GM21367 (cell line): ENCODE measurements around the gene RPF1.
"Not testable (repeated sequence)": the region's sequence is repeated elsewhere in the genome, so short reads cannot be mapped to it uniquely, and the experiment has no call there.

Experiments
- ATAC-seq: cut with Tn5 transposase; IDR thresholded peaks from one replicate; pipeline ENCODE4 v1.9.1; 2021; ENCODE audit not compliant: unreplicated experiment

RPF1 gene

DNA sequence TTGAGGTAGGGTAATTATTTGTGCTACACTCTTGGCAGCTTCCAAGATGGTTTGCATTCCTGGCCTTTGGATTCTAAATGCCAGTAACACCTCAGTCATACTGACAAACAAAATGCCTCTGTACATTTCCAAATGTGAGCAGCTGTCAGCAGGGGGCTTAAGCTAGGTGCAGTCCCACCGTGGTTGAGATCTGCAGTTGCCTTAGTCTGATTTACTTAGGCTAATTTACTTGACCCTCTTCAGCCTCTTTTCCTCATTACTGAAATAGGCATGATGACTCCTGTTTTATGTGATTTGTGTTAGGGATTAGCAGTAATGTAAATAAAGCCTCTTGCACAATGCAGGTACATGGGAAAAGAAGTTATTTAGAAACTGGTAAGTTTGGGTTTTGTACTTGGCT is 13.7 kb downstream of the RPF1 start:
- ATAC-seq: no peak

DNA sequence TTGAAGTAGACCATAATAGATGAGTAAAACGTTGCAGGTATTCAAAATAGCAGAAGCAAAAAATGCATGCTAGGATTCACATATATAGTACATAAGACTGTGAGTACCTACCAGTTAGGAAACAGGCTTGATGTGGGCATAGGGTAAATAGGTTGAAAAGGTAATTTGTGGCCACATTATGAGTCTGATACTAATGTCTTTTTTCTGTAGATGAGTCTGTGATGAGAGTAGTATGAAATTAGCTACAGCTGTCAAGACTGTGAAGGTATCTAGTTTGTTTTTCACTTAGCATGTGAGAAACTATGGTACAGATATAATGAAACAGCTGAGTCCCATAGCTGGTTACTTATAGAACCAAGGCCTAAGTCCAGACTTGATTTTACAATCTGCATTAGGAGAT is 14.7 kb downstream of the RPF1 start:
- ATAC-seq: no peak

DNA sequence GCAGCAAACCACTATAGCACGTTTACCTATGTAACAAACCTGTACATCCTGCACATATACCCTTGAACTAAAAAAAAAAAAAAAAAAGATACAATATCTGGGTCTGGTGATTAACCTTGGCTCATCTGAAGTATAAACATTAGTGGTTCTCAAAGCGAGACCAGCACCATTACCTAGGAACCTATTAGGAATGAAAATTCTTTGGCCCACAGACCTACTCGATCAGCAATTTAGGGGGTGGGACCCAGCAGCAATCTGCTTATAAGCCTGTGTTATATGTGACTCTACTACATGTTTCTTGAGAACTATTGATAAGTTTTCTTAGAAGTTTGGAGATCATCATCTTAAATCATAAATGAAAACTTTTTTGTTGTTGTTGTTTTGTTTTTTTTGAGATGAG is 17.4 kb downstream of the RPF1 start:
- ATAC-seq: no peak

DNA sequence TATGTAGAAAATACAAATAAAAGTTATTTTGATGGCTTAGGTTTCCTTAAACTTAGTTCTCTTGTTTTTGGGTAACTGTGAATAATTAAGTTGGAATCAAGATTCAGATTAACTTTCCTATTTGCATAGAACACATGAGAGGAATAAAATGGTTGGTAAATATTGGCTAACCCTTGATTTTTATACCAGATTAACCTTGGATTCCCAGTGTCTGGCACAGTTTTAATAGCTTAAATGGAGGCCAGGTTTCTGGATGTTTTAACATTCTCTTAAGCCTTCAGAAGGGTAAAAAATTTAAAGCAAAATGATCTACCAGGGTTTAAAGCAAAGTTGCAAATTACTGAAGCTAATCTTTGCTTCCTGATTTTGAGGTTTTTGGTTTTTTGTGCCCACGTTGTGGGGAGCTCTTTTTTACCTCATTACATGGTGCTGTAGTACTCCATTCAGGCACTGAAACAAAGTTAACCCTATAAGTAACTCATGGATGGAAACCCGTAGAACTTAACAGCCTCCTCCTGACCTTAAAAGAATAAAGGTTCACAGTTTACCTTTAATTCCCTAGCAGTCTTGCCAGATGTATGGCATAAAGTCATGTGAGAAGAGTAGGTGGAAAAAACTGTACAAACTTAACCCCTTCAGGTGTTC is 18.7 kb downstream of the RPF1 start:
- no peak for ATAC-seq

DNA sequence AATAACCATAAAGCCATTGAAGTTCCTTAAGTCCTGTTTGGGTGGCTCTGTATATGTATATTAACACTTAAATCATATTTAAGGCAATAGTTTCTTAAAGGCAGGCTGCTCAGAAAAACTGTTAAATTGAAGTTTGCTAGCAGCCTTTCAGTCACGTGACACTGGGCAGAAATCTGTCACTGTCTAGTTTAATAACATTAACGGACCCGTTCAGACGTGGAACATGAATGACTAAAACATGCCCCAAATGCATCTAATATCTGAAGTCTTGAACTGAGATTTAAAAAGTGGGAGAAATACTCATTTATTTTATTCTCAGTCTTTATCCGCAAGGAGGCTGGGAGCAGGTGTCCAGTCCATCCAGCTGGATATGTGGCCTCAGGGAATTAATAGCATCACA is 23.9 kb downstream of the RPF1 start:
- ATAC-seq: no peak

DNA sequence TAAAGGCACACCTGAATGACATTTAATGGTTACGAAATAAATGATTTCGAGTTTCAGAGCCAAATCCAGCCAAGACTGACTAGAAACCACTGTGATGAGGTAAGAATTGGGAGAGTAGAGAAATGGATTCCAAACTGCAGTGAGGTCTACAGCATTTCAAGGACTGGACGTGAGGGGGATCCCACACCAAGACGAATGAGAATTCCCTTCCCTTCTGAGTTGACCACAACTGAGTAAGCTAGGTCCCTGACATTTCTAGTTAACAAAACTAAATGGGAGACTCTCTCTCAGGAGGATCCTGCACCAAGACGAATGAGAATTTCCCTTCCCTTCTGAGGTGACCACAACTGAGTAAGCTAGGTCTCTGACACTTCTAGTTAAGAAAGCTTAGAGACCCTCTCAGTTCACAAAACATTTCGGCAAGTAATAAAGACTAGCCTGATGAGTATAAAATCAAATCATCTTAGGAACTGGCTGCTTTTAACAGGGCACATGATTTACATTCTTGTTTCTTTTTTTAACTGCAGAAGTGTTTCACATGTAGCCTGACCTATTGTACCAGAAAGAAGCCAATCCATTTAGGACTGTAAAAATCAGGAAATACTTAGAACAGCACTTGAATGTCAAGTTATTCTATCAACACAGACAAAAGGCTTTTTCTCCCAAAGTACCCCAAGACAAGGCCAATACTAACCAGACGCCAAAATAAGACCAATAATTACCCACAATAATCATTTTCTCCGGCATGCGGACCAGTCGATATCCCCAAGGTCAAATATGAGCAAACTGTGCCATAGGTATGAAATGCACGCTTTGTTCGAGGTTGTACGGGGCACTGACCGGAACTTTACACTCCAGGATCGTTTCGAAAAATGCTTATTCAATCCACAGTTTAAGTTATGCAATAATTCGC is 25.8 kb downstream of the RPF1 start:
- no peak for ATAC-seq

DNA sequence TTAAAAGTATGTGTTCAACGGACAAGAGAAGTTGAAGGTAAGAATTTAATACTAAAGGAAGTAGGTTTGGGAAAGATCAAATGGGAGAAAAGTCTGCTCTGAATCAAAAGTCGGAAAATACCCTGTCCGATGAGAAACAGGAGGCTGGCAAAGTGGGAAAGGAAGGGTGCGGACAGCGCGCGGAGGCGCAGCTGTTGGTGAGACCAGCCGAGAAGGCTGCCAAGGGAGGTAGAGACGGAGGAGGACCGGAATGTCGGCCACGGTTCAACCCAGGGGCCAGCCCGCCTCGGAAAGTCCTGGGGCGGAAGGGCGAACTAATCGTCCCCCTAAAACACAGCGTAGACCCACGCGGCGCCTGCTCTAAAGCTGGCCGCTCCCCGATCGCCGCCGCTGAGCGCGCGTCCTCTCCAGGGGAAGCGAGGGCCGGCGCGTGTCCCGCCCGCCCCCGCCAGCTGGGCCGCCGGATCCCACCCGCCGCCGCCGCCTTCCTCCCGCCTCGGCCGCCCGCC is 26.5 kb downstream of the RPF1 start:
- peak; percentile 24 for ATAC-seq

DNA sequence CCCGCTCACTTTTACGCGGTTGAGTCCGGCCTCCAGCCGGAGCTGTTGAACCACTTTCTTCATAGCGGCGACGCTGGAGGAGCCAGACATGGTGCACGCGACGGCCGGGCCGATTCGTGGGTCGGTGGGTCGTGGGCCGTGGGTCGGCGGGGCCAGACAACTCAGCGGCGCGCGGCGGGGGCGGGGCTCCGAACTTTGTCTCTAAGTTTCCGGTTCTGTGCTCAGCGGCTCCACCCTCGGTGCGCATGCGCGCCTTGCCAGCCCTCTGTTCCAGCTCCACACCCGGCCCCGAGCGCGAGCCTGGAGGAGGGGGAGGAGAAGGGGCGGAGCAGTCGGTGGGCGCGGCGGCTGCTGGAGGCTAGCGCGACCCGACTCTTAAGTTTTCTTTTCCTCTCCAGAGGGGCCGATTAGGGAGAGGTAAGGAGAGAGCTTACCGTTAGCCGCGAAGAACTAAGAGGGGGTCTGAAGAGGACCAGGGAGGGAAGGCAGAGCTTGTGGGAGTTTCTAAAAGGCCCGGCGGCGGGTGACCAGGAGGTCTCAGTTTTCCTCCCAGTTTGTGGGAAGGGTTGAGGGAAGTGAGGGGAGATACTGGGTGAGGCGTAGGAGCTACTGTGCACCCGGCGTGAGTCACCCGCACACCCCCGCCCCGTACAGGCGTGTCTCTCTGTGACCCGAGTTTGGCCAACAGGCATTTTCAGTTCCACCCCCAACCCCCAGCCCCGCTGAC is 27.1 kb downstream of the RPF1 start, which contains the start of the genes GNG5 and SPATA1:
Gene GNG5 (minus strand): TSS at position 580 of the 727 bp plus-strand sequence. CDS start 490 bp downstream, at position 90.
Gene SPATA1 (plus strand): TSS at position 385 of the 727 bp plus-strand sequence. CDS start 9,974 bp downstream, outside the sequence.
- peak; percentile 76 for ATAC-seq

DNA sequence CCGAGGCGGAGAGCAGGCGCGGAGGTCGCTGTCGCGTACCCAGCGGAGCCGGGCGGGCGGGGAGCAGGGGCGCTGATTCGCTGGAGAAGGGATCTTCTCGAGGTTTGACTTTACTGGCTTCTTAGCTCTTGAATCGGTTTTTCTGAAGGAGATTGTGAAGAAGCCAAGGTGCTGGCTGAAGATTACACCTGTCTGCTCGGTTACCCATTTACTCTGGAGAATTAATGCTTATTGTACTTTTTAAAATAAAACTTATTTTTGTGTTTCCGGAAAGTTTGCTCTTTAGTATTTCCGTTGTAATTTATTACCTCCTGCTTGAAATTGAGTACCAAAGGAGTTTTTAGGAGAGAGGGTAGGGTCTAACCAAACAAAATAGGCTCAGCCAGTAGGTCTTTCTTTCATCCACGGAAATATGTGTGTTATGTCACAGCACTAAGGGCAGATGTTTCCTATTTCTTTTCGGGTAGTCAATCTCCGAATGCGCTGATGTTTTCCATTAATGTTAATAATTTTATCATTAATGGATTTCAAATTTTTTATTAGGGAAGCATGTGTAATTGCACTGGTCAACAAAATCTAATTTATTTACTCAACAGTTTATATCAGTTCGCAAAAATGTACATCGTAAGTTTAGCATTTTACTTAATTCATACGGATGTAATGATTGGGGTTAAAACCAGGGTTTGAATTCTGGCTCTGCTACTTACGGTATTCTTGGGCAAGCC is 27.8 kb downstream of the RPF1 start:
- ATAC-seq: no peak

DNA sequence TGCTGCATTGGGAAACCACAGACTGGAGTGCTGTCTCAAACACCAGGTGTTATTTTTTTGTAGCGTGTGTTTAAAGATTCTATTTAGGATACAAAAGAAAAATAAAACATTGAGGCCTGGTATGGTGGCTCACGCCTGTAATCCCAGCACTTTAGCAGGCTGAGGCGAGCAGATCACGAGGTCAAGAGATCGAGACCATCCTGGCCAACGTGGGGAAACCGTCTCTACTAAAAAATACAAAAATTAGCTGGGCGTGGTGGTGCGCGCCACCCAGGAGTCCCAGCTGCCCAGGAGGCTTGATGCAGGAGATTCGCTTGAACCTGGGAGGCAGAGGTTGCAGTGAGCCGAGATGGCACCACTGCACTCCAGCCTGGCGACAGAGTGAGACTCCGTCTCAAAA is 28.8 kb downstream of the RPF1 start:
- not testable (repeated sequence) for ATAC-seq

DNA sequence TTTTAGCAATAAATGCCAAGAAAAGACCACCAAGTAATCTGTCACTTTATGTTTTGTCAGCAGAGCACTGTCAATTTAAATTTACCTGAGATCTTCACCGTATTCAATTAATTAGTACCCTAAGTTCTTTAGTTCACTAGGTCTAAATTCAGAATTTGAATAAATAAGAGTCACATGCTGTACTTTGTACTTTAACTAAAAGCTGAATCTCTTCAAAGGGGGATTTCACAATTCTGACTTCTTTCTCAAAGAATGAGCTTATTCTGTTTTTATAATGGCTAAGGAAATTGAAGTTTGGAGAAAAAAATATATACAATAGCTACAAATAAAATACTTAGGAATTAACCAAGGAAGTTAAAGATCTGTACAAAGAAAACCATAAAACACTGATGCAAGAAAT is 29.4 kb downstream of the RPF1 start:
- no peak for ATAC-seq

DNA sequence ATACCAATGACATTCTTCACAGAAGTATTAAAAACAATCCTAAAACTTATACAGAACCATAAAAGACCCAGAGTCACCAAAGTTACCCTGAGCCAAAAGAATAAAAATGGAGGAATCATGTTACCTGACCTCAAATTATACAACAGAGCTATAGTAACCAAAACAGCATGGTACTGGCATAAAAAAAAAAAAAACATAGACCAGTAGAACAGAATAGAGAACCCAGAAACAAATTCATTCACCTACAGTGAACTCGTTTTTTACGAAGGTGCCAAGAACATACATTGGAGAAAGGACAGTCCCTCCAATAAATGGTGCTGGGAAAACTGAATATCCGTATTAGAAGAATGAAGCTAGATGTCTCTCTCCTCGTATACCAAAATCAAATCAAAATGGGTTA is 30.0 kb downstream of the RPF1 start:
- no peak for ATAC-seq

DNA sequence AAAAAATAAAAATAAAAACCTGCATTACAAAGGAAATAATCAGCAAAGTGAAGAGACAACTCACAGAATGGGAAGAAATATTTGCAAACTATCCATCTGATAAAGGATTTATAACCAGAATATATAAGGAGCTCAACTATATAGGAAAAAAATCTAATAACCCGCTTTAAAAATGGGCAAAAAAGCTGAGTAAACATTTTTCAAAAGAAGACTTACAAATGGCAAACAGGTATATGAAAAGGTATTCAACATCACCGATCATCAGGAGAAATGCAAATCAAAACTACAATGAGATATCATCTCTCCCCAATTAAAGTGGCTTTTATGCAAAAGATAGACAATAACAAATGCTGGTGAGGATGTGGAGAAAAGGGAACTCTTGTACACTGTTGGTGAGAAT is 31.1 kb downstream of the RPF1 start:
- no peak for ATAC-seq

DNA sequence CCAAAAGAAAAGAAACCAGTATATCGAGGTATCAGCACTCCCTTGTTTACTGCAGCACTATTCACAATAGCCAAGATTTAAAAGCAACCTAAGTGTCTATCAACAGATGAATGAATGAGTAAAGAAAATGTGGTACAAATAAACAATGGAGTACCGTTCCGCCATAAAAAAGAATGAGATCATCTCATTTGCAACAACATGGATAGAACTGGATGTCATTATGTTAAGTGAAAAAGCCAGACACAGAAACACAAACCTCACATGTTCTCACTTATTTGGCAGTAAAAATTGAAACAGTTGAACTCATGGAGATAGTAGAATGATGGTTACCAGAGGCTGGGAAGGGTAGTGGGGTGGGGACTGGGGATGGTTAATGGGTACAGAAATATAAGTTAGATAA is 31.6 kb downstream of the RPF1 start:
- no peak for ATAC-seq

DNA sequence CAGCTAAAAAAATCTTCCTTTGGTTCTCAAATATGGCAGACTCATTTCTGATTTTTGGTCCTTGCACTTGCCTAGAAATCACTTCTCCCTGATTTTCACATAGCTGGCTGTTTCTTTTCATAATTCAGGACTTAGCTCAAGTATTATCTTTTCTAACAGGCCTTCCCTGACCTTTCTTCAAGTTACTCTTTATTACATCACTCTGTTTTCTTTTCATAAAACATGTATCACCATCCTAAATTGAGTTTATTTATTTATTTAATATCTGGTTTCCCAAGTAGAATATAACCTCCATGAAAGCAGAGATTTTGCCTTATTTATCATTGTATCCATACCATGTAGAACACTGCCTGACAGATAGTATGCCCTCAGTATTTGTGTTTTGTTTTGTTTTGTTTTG is 45.5 kb downstream of the RPF1 start:
- no peak for ATAC-seq

DNA sequence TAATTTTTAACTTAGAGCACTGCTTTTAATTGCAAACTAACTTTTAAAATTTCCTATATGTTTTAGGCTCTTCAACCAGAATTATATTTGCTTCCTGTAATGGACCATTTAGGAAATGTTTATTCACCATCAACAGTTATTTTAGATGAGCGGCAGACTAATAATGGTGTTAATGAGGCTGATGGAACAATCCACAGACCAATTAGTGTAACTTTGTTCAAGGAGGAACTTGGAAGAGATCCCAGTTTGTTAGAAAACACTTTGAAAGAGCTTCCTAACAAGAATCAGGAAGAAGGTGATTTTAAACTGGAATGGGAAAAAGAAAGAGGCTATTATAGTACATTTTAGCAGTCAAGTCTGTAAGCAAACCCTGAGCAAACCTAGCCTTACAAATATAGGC is 46.7 kb downstream of the RPF1 start:
- ATAC-seq: no peak

DNA sequence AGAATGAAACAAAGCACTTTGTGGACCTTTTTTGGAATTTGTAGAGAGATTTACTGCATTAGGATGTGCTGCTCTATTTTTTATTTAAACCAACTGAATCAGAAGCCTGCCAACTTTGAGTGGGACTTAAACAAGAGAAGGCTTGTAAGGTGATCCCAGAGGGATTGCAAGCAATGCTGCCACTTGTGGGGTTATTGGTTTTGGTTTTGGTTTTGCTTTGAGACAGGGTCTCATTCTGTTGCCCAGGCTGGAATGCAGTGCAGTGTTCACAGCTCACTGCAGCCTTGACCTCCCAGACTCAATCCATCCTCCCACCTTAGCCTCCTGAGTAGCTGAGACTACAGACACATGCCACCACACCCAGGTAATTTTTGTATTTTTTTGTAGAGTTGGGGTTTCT is 59.5 kb downstream of the RPF1 start:
- no peak for ATAC-seq

DNA sequence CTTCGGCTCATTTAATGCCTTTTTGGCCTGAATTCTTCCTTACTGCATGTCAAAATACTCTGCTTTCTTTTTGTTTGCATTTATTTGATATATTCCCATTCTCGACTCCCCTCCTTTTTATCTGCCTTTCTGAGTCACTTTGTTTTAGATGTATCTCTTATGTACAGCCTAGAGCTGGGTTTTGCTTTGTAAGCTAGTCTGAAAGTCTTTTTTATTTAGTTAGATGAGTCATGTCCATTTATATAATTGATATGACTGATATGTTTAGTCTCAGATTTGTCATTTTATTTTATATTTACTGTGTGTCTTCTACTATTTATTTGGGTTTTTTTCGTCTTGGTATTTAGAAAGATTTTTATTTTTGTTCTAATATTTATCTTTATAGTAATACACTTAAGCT is 60.9 kb downstream of the RPF1 start:
- ATAC-seq: no peak

DNA sequence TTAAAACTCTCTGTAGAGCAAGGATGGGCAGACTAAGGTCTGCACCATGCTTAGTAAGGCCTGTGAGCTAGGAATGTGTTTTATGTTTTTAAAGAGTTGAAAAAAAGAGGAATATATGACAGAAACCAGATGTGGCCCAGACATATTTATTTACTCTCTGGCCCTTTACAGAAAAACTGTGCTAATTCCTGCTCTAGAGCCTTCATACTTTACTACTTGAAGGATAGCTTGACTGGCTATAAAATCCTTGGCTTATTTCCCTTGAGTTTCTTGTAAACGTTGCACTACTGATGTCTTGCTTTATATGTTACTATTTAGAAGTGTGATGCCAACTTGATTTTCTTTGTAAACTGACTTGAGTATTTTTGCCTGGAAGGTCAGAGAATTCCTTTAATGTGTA is 61.7 kb downstream of the RPF1 start:
- no peak for ATAC-seq

DNA sequence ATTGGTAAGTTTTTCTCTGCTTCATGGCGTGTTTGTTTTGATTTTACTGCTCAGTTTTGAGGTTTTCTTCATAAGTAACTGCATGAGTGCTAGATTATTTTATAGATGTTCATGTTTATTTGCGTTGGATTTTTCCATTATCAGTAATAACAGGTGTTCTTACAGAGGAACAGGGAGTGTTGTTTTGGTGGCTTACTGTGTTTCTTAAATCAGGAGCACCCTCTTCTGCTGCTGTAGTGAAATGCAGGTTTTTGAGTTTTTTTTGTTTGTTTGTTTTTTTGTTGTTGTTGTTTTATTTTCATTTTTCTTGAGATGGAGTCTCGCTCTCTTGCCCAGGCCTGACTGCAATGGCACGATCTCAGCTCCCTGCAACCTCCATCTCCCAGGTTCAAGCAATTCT is 62.6 kb downstream of the RPF1 start:
- ATAC-seq: no peak
